ENCODE results near the gene OSBPL10.
"Not testable (repeated sequence)": the region's sequence is repeated elsewhere in the genome, so short reads cannot be mapped to it uniquely, and the experiment has no call there.

DNA sequence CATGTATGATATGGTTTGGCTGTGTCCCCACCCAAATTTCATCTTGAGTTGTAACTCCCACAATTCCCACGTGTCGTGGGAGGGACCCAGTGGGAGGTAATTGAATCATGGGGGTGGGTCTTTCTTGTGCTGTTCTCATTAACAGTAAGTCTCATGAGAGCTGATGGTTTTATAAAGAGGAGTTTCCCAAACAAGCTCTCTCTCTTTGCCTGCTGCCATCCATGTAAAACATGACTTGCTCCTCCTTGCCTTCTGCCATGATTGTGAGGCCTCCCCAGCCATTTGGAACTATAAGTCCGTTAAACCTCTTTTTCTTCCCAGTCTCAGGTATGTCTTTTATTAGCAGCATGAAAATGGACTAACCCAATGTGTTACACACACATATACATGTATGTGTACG, 291.5 kb downstream of the OSBPL10 start:
- TF ChIP-seq EZH2 (IDR thresholded peaks at IDR 0.05; ENCODE audit: borderline replicate concordance, insufficient read depth, low read depth, low read length, poor library complexity, severe bottlenecking); CTCF (IDR thresholded peaks at IDR 0.05): not testable (repeated sequence)

Data from B cell (primary cell).